ENCODE measurements around the gene CLMP.

The CLMP gene

GRCh38 chr11:123186286-123186685 lies 8.8 kb downstream of the CLMP start:
- Histone ChIP-seq H3K79me1 (replicated peaks; ENCODE audit: low read length, poor library complexity, severe bottlenecking) (peaks cover 21% of the 10 kb centered on the region), H2BK5ac (ENCODE audit: low read depth, low read length, poor library complexity, severe bottlenecking) (no peak overlapping the region), H3K4me1 (ENCODE audit: control insufficient read depth, insufficient read depth, low read depth, low read length) (peaks cover 23% of the 10 kb centered on the region), H3K14ac (ENCODE audit: low read length in 2 of 2) (no peak overlapping the region), H2BK120ac (ENCODE audit: low read depth, low read length) (no peak overlapping the region), H2AK5ac (ENCODE audit: low read length, severe bottlenecking) (no peak overlapping the region), H3K18ac (ENCODE audit: low read depth in 1 of 2, low read length in 2 of 2) (no peak overlapping the region), H3K27ac (ENCODE audit: low read length, poor library complexity, severe bottlenecking) (no peak overlapping the region), H3K4me3 (ENCODE audit: insufficient read depth in 1 of 2, low read depth in 1 of 2, low read length in 2 of 2) (no peak overlapping the region), H2BK12ac (ENCODE audit: low read length in 2 of 2) (no peak overlapping the region), H3K36me3 (ENCODE audit: control insufficient read depth in 1 of 2, insufficient read depth in 2 of 2, low read depth in 1 of 2, low read length in 2 of 2) (peaks cover 0 to 67% of the 10 kb centered on the region in 2 experiments), H3K4ac (ENCODE audit: low read depth in 1 of 2, low read length in 2 of 2) (no peak overlapping the region), H4K8ac (ENCODE audit: low read length) (no peak overlapping the region), H3K4me2 (ENCODE audit: low read length, poor library complexity, severe bottlenecking) (no peak overlapping the region), H3K27me3 (ENCODE audit: control insufficient read depth in 1 of 2, insufficient read depth in 1 of 2, low read length in 2 of 2) (no peaks in the 10 kb centered on the region), H4K91ac (ENCODE audit: low read length) (no peak overlapping the region), H3K9me3 (ENCODE audit: control insufficient read depth, low read length) (no peaks in the 10 kb centered on the region), H3K9ac (ENCODE audit: low read length) (peak overlapping the region; percentile 50), H2AFZ (ENCODE audit: low read depth, low read length) (no peak overlapping the region), H2BK15ac (ENCODE audit: low read depth, poor library complexity, severe bottlenecking) (no peak overlapping the region), H3K23ac (ENCODE audit: low read length in 2 of 2) (no peak overlapping the region)
- DNase-seq: no peak
- WGBS: 95% methylated on average over 8 of the region's 8 CpGs

- no peak overlapping the region for H2BK120ac ChIP-seq (ENCODE audit: low read depth, low read length)
- no peak overlapping the region for H3K27ac ChIP-seq (ENCODE audit: low read length, poor library complexity, severe bottlenecking)
- peak overlapping the region in 1 of 2 experiments; percentile 87 for H2BK12ac ChIP-seq (ENCODE audit: low read length in 2 of 2)
- no peak overlapping the region for H2BK15ac ChIP-seq (ENCODE audit: low read depth, poor library complexity, severe bottlenecking)
- no peak overlapping the region for H2AFZ ChIP-seq (ENCODE audit: low read depth, low read length)
- H3K27me3 ChIP-seq (ENCODE audit: control insufficient read depth in 1 of 2, insufficient read depth in 1 of 2, low read length in 2 of 2): no peaks in the 10 kb centered on the region
- H3K79me1 ChIP-seq (replicated peaks; ENCODE audit: low read length, poor library complexity, severe bottlenecking): peaks cover 23% of the 10 kb centered on the region
- H3K23ac ChIP-seq (ENCODE audit: low read length in 2 of 2): no peak overlapping the region
- peak overlapping the region; percentile 29 for H4K8ac ChIP-seq (ENCODE audit: low read length)
- peak overlapping the region; percentile 24 for H2AK5ac ChIP-seq (ENCODE audit: low read length, severe bottlenecking)
- H4K91ac ChIP-seq (ENCODE audit: low read length): no peak overlapping the region
- H3K9me3 ChIP-seq (ENCODE audit: control insufficient read depth, low read length): no peaks in the 10 kb centered on the region
- H2BK5ac ChIP-seq (ENCODE audit: low read depth, low read length, poor library complexity, severe bottlenecking): no peak overlapping the region
- H3K14ac ChIP-seq (ENCODE audit: low read length in 2 of 2): no peak overlapping the region
- H3K4me1 ChIP-seq (ENCODE audit: control insufficient read depth, insufficient read depth, low read depth, low read length): peaks cover 26% of the 10 kb centered on the region
- no peak overlapping the region for H3K4me2 ChIP-seq (ENCODE audit: low read length, poor library complexity, severe bottlenecking)
- H3K4ac ChIP-seq (ENCODE audit: low read depth in 1 of 2, low read length in 2 of 2): no peak overlapping the region
- WGBS: 76% methylated on average over 12 of the region's 12 CpGs
- peak overlapping the region in 1 of 2 experiments; percentile 77 for H3K18ac ChIP-seq (ENCODE audit: low read depth in 1 of 2, low read length in 2 of 2)
- peak overlapping the region; percentile 50 for H3K9ac ChIP-seq (ENCODE audit: low read length)
- DNase-seq: no peak
- peaks cover 0 to 72% of the 10 kb centered on the region in 2 experiments for H3K36me3 ChIP-seq (ENCODE audit: control insufficient read depth in 1 of 2, insufficient read depth in 2 of 2, low read depth in 1 of 2, low read length in 2 of 2)
- H3K4me3 ChIP-seq (ENCODE audit: insufficient read depth in 1 of 2, low read depth in 1 of 2, low read length in 2 of 2): no peak overlapping the region
Observed at GRCh38 chr11:123185326-123185725, 9.7 kb downstream of the CLMP start.

GRCh38 chr11:123184531-123184930 lies 10.5 kb downstream of the CLMP start:
- 60% methylated on average over 6 of the region's 6 CpGs for WGBS
- H3K14ac ChIP-seq (ENCODE audit: low read length in 2 of 2): no peak overlapping the region
- H3K4me1 ChIP-seq (ENCODE audit: control insufficient read depth, insufficient read depth, low read depth, low read length): peaks cover 26% of the 10 kb centered on the region
- H2BK15ac ChIP-seq (ENCODE audit: low read depth, poor library complexity, severe bottlenecking): no peak overlapping the region
- no peaks in the 10 kb centered on the region for H3K27me3 ChIP-seq (ENCODE audit: control insufficient read depth in 1 of 2, insufficient read depth in 1 of 2, low read length in 2 of 2)
- H3K27ac ChIP-seq (ENCODE audit: low read length, poor library complexity, severe bottlenecking): no peak overlapping the region
- H2BK5ac ChIP-seq (ENCODE audit: low read depth, low read length, poor library complexity, severe bottlenecking): no peak overlapping the region
- no peak overlapping the region for H3K4me2 ChIP-seq (ENCODE audit: low read length, poor library complexity, severe bottlenecking)
- no peaks in the 10 kb centered on the region for H3K9me3 ChIP-seq (ENCODE audit: control insufficient read depth, low read length)
- H3K36me3 ChIP-seq (ENCODE audit: control insufficient read depth in 1 of 2, insufficient read depth in 2 of 2, low read depth in 1 of 2, low read length in 2 of 2): peaks cover 0 to 74% of the 10 kb centered on the region in 2 experiments
- DNase-seq: no peak
- H2BK120ac ChIP-seq (ENCODE audit: low read depth, low read length): no peak overlapping the region
- H3K18ac ChIP-seq (ENCODE audit: low read depth in 1 of 2, low read length in 2 of 2): peak overlapping the region in 1 of 2 experiments; percentile 42
- peaks cover 21% of the 10 kb centered on the region for H3K79me1 ChIP-seq (replicated peaks; ENCODE audit: low read length, poor library complexity, severe bottlenecking)
- no peak overlapping the region for H2AFZ ChIP-seq (ENCODE audit: low read depth, low read length)
- H4K91ac ChIP-seq (ENCODE audit: low read length): no peak overlapping the region
- H3K9ac ChIP-seq (ENCODE audit: low read length): peak overlapping the region; percentile 50
- H4K8ac ChIP-seq (ENCODE audit: low read length): peak overlapping the region; percentile 12
- H3K4me3 ChIP-seq (ENCODE audit: insufficient read depth in 1 of 2, low read depth in 1 of 2, low read length in 2 of 2): peak overlapping the region in 1 of 2 experiments; percentile 17
- H3K23ac ChIP-seq (ENCODE audit: low read length in 2 of 2): no peak overlapping the region
- H2BK12ac ChIP-seq (ENCODE audit: low read length in 2 of 2): peak overlapping the region in 1 of 2 experiments; percentile 31
- no peak overlapping the region for H2AK5ac ChIP-seq (ENCODE audit: low read length, severe bottlenecking)
- no peak overlapping the region for H3K4ac ChIP-seq (ENCODE audit: low read depth in 1 of 2, low read length in 2 of 2)

GRCh38 chr11:123183391-123184099 lies 11.5 kb downstream of the CLMP start:
- Histone ChIP-seq H3K27me3 (ENCODE audit: control insufficient read depth in 1 of 2, insufficient read depth in 1 of 2, low read length in 2 of 2) (no peaks in the 10 kb centered on the region), H3K4me3 (ENCODE audit: insufficient read depth in 1 of 2, low read depth in 1 of 2, low read length in 2 of 2) (no peak overlapping the region), H3K4ac (ENCODE audit: low read depth in 1 of 2, low read length in 2 of 2) (no peak overlapping the region), H4K8ac (ENCODE audit: low read length) (no peak overlapping the region), H3K23ac (ENCODE audit: low read length in 2 of 2) (no peak overlapping the region), H3K79me1 (replicated peaks; ENCODE audit: low read length, poor library complexity, severe bottlenecking) (peaks cover 24% of the 10 kb centered on the region), H3K27ac (ENCODE audit: low read length, poor library complexity, severe bottlenecking) (no peak overlapping the region), H3K36me3 (ENCODE audit: control insufficient read depth in 1 of 2, insufficient read depth in 2 of 2, low read depth in 1 of 2, low read length in 2 of 2) (peaks cover 0 to 76% of the 10 kb centered on the region in 2 experiments), H2BK12ac (ENCODE audit: low read length in 2 of 2) (no peak overlapping the region), H3K4me1 (ENCODE audit: control insufficient read depth, insufficient read depth, low read depth, low read length) (peaks cover 26% of the 10 kb centered on the region), H3K9me3 (ENCODE audit: control insufficient read depth, low read length) (no peaks in the 10 kb centered on the region), H2AK5ac (ENCODE audit: low read length, severe bottlenecking) (no peak overlapping the region), H3K14ac (ENCODE audit: low read length in 2 of 2) (no peak overlapping the region), H4K91ac (ENCODE audit: low read length) (no peak overlapping the region), H2BK5ac (ENCODE audit: low read depth, low read length, poor library complexity, severe bottlenecking) (no peak overlapping the region), H2BK120ac (ENCODE audit: low read depth, low read length) (no peak overlapping the region), H3K9ac (ENCODE audit: low read length) (peak overlapping the region; percentile 35), H2BK15ac (ENCODE audit: low read depth, poor library complexity, severe bottlenecking) (no peak overlapping the region), H2AFZ (ENCODE audit: low read depth, low read length) (no peak overlapping the region), H3K4me2 (ENCODE audit: low read length, poor library complexity, severe bottlenecking) (no peak overlapping the region), H3K18ac (ENCODE audit: low read depth in 1 of 2, low read length in 2 of 2) (peak overlapping the region in 1 of 2 experiments; percentile 77)
- no peak for DNase-seq
- WGBS: 96% methylated on average over 5 of the region's 6 CpGs
